Caco-2 (cell line): ENCODE results near the gene CORO2B. TPM values are rescaled to one million over a fixed set of nuclear protein-coding genes. Genes with fewer than 3 reads are reported as not detected.

Experiments
- BruUV-seq: library from RNA; stranded (reverse); fragments of 400-500 nt; replicated peaks from 2 replicates; lab custom pipeline; 2021; lab: Mats Ljungman, UMichigan
- CTCF ChIA-PET: fragments of 300-600 bp; sonication (Branson Sonifier 250); formaldehyde crosslinking; loops from one replicate; lab custom pipeline; 2022; ENCODE audit warnings: antibody characterized with exemption; lab: Charles Lee
- POLR2A ChIA-PET: fragments of 300-600 bp; sonication (Branson Sonifier 250); formaldehyde crosslinking; loops from one replicate; lab custom pipeline; 2022; ENCODE audit warnings: antibody characterized with exemption; lab: Charles Lee
- DNase-seq, 2 experiments: peaks; one replicate each; pipeline versions ENCODE4 v3.0.0 to v3.0.0-alpha.2; 2020 to 2022
- H3K27me3 ChIP-seq: replicated peaks from 2 replicates; pipeline ENCODE4 v1.6.0; 2011; ENCODE audit warnings: low read length; ENCODE audit not compliant: control insufficient read depth, insufficient read depth
- H3K36me3 ChIP-seq: 2 replicates; pipeline ENCODE4 v1.5.1; 2011; ENCODE audit warnings: low read length; ENCODE audit not compliant: control insufficient read depth, insufficient read depth
- H3K4me1 ChIP-seq: fragments of 250-450 bp; sonication (Bioruptor Pico); 2 replicates; pipeline ENCODE4 v1.5.1; 2020; ENCODE audit warnings: mild to moderate bottlenecking
- H3K4me3 ChIP-seq: 2 replicates; pipeline ENCODE4 v1.5.1; 2011; ENCODE audit warnings: low read depth, mild to moderate bottlenecking, control low read depth, low read length
- H3K9me3 ChIP-seq: fragments of 250-450 bp; sonication (Bioruptor Pico); 2 replicates; pipeline ENCODE4 v1.5.1; 2020; ENCODE audit warnings: mild to moderate bottlenecking, moderate library complexity
- H3K27ac Mint-ChIP-seq: one replicate; pipeline ENCODE4 v1.8.0; 2022; ENCODE audit warnings: mixed read lengths; ENCODE audit not compliant: unreplicated experiment
- H3K27me3 Mint-ChIP-seq: one replicate; pipeline ENCODE4 v1.8.0; 2022; ENCODE audit warnings: mixed read lengths; ENCODE audit not compliant: insufficient read depth, unreplicated experiment
- H3K36me3 Mint-ChIP-seq: one replicate; pipeline ENCODE4 v1.8.0; 2022; ENCODE audit warnings: mild to moderate bottlenecking, mixed read lengths; ENCODE audit not compliant: insufficient read depth, unreplicated experiment
- H3K4me1 Mint-ChIP-seq: one replicate; pipeline ENCODE4 v1.8.0; 2022; ENCODE audit warnings: low read depth, mixed read lengths; ENCODE audit not compliant: unreplicated experiment
- H3K4me3 Mint-ChIP-seq: one replicate; pipeline ENCODE4 v1.8.0; 2022; ENCODE audit warnings: mild to moderate bottlenecking, moderate library complexity, mixed read lengths; ENCODE audit not compliant: unreplicated experiment
- H3K9me3 Mint-ChIP-seq: one replicate; pipeline ENCODE4 v1.8.0; 2022; ENCODE audit warnings: mixed read lengths; ENCODE audit not compliant: unreplicated experiment
- CTCF ChIP-seq, 2 experiments: fragments of 200-600 bp in 1 of 2; IDR thresholded peaks; 1 replicate in 1 of 2; 2 replicates in 1 of 2; pipeline versions ENCODE4 v1.5.1 to v1.8.0; 2011 to 2022; ENCODE audit warnings: antibody characterized with exemption in 1 of 2, control low read depth in 1 of 2, inconsistent platforms in 1 of 2, low read depth in 1 of 2, low read length in 1 of 2, mild to moderate bottlenecking in 1 of 2, moderate library complexity in 1 of 2; ENCODE audit not compliant: insufficient read depth in 1 of 2, severe bottlenecking in 1 of 2, unreplicated experiment in 1 of 2
- intact Hi-C: fragments of 100-400 bp; cut with micrococcal nuclease; formaldehyde crosslinking; loops from one replicate; pipeline ENCODE4 v1.10.0; 2022; ENCODE audit not compliant: unreplicated experiment
- total RNA-seq: library from RNA; stranded (reverse); gene quantifications from 2 replicates; pipeline ENCODE4 v1.2.3, GENCODE V29; 2022

The CORO2B gene
- total RNA-seq, 1 experiment from 2014 or later: 0.25 TPM

DNA sequence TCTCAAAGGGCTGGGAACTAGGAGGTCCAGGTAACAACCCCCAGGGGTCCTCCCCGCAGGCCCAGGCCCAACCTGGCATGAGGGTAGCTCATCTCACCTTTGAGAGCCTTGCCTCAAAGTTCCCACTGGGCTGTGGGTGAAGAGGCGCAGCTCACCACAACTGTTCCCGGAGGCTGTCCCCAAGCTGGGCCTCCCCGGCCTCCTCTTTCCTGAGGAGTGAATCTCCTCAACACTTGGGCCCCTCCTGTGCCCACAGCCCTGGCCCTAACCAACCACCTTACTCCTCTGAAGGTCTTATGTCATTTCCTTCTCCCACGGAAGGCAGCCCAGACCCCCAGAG lies 27.5 kb upstream of the CORO2B start:
- CTCF ChIA-PET: no interaction called here
- BruUV-seq: no TSS peak
- no peaks in the 10 kb centered on the region for H3K36me3 ChIP-seq
- intact Hi-C loops: loop anchor here (2.0 kb wide), 1 partner anchor 324 kb away; no protein-coding TSS in a partner anchor
- no peaks in the 10 kb centered on the region for H3K27me3 ChIP-seq
- no peaks in the 10 kb centered on the region for H3K4me1 ChIP-seq
- Mint-ChIP-seq H3K4me3 (no peak overlapping the region), H3K27me3 (peaks cover 19% of the 10 kb centered on the region), H3K27ac (no peak overlapping the region), H3K4me1 (no peaks in the 10 kb centered on the region), H3K9me3 (no peaks in the 10 kb centered on the region), H3K36me3 (no peaks in the 10 kb centered on the region)
- no peak for TF ChIP-seq CTCF (IDR thresholded peaks at IDR 0.05; ENCODE audit: insufficient read depth in 1 of 2, low read depth in 1 of 2, low read length in 1 of 2, severe bottlenecking in 1 of 2, unreplicated experiment in 1 of 2)
- no peak for DNase-seq
- POLR2A ChIA-PET: no interaction called here
- no peaks in the 10 kb centered on the region for H3K9me3 ChIP-seq
- H3K4me3 ChIP-seq: no peak overlapping the region

DNA sequence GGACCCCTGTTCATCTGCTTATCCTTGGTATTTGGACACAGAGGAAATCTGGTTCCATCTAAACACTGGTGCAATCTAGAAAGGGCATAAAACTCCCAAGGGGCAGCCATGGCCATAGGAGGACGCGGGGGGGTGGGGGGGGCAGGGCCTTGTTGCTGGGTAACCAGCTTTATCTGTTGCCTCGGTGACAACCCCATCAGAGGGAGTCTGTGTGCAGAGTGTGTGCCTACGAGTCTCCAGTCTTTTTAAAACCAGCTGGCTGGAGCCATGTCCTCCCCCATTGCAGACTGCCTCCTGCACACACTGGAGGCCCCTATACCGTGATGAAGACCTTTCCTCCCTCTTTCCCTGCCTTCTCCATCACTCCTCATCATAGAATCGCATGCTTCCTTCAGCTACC lies 26.4 kb upstream of the CORO2B start:
- no TSS peak for BruUV-seq
- H3K4me1 ChIP-seq: no peaks in the 10 kb centered on the region
- Mint-ChIP-seq H3K27ac (no peak overlapping the region), H3K4me3 (no peak overlapping the region), H3K4me1 (no peaks in the 10 kb centered on the region), H3K36me3 (no peaks in the 10 kb centered on the region), H3K9me3 (no peaks in the 10 kb centered on the region), H3K27me3 (peaks cover 16% of the 10 kb centered on the region)
- POLR2A ChIA-PET: no interaction called here
- no peak for DNase-seq
- H3K27me3 ChIP-seq: no peaks in the 10 kb centered on the region
- CTCF ChIA-PET: interaction anchor here (0.6 kb wide), 1 partner anchor 1701 kb away, joined by 3 read pairs; no protein-coding TSS in a partner anchor
- intact Hi-C loops: no loop called here
- H3K36me3 ChIP-seq: no peaks in the 10 kb centered on the region
- no peak for TF ChIP-seq CTCF (IDR thresholded peaks at IDR 0.05; ENCODE audit: insufficient read depth in 1 of 2, low read depth in 1 of 2, low read length in 1 of 2, severe bottlenecking in 1 of 2, unreplicated experiment in 1 of 2)
- no peak overlapping the region for H3K4me3 ChIP-seq
- no peaks in the 10 kb centered on the region for H3K9me3 ChIP-seq

DNA sequence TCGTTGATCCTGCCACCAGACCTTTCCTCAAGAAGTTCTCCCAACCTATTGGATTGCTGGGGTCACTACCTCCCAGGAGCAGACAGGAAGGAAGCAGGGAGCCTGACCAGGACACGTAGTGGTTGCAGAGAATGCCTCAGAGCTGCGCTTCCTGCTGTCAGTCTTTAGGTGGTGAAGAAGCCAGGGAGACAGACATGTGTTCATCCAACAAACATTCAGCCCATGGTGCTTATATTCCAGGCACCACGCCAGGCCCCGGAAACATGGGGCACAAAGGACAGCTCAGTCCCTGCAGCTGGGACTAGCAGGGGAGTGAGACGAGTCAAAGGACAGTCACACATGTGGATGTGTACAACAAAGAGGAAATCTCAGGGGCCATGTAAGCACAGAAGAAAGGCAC lies 26.0 kb upstream of the CORO2B start:
- intact Hi-C loops: no loop called here
- Histone ChIP-seq H3K4me3 (no peak overlapping the region), H3K36me3 (no peaks in the 10 kb centered on the region), H3K27me3 (no peaks in the 10 kb centered on the region), H3K4me1 (no peaks in the 10 kb centered on the region), H3K9me3 (no peaks in the 10 kb centered on the region)
- no TSS peak for BruUV-seq
- Mint-ChIP-seq H3K27ac (no peak overlapping the region), H3K27me3 (peaks cover 16% of the 10 kb centered on the region), H3K4me3 (no peak overlapping the region), H3K36me3 (no peaks in the 10 kb centered on the region), H3K9me3 (no peaks in the 10 kb centered on the region), H3K4me1 (no peaks in the 10 kb centered on the region)
- POLR2A ChIA-PET: no interaction called here
- TF ChIP-seq CTCF (IDR thresholded peaks at IDR 0.05; ENCODE audit: insufficient read depth in 1 of 2, low read depth in 1 of 2, low read length in 1 of 2, severe bottlenecking in 1 of 2, unreplicated experiment in 1 of 2): no peak
- no peak for DNase-seq
- CTCF ChIA-PET: interaction anchor here (0.6 kb wide), 1 partner anchor 1701 kb away, joined by 3 read pairs; no protein-coding TSS in a partner anchor
